ENCODE measurements around the gene DAAM1.
A peak's percentile ranks its signal among the peaks of the same experiment; 100 is the strongest.

Gene DAAM1

DNA sequence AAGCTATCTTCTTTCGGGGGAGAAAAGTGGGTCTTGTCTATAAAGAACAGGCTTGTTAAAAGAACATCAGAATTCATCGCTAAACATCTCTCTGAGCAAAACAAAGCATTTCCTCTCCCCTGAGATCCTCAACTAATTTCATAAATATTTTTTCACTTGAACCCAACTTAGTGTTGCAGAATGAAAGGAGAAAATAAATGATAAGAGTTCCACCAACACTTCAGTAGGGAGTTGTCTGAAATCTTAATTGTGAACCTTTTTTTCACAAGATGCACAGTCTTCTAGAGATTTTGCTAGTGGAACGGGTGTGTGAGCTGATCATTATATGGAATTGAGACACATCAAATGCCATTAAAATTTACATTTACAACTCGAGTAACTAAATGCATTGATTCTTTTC, 1.3 kb upstream of the DAAM1 start:
- intact Hi-C loops (cut with DNase I; ENCODE audit: low total_unique reads) = loop anchor here (5.0 kb wide), 3 partner anchors 60 to 235 kb away; no protein-coding TSS in a partner anchor
- no peaks in the 10 kb centered on the region for H3K27me3 ChIP-seq
- no peaks in the 10 kb centered on the region for H3K9me3 ChIP-seq
- TF ChIP-seq, protein P1, sequence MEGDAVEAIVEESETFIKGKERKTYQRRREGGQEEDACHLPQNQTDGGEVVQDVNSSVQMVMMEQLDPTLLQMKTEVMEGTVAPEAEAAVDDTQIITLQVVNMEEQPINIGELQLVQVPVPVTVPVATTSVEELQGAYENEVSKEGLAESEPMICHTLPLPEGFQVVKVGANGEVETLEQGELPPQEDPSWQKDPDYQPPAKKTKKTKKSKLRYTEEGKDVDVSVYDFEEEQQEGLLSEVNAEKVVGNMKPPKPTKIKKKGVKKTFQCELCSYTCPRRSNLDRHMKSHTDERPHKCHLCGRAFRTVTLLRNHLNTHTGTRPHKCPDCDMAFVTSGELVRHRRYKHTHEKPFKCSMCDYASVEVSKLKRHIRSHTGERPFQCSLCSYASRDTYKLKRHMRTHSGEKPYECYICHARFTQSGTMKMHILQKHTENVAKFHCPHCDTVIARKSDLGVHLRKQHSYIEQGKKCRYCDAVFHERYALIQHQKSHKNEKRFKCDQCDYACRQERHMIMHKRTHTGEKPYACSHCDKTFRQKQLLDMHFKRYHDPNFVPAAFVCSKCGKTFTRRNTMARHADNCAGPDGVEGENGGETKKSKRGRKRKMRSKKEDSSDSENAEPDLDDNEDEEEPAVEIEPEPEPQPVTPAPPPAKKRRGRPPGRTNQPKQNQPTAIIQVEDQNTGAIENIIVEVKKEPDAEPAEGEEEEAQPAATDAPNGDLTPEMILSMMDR (IDR thresholded peaks at IDR 0.05) = no peak
- no peaks in the 10 kb centered on the region for H3K36me3 ChIP-seq
- H3K4me3 ChIP-seq = peak overlapping the region; percentile 75 to 84
- H3K4me1 ChIP-seq = peaks cover 0 to 25% (median 12%) of the 10 kb centered on the region in 4 donors
- no peak for DNase-seq
- no peak overlapping the region for H3K27ac ChIP-seq

DNA sequence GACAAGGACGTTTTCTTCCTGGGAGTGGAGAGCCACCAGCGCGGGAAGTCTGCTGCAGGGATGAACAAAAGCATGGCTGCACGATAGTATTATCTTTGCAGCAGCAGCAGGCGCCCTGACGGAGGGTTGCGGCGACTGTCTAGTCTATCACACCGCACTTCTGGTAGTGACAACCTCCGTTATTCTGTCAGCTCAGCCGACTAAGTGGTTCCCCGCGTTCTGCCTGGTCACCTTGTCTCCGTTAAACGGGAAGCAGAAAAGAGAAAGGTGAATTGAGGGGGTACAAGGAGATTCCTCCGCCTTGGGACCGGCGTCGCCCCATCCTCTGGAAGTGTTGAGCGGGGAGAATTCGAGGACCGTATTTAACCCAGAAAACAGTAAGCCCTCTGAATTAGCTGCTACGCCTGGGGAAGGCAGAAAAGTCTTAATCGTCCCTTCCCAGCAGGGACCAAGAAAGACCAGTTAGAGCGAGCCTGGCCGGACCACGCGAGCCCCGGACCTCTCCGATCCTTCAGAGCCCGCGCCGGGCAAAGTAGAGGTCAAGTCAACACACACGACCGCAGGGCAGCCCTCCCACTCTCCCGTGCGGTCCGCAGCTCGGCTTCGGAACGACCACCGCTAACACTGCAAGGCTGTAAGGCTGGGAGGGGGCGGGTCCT, 536 bp upstream of the DAAM1 start:
- no peaks in the 10 kb centered on the region for H3K36me3 ChIP-seq
- peaks cover 0 to 33% (median 17%) of the 10 kb centered on the region in 4 donors for H3K4me1 ChIP-seq
- DNase-seq = peak; percentile 39 to 69
- intact Hi-C loops (cut with DNase I; ENCODE audit: low total_unique reads) = loop anchor here (5.0 kb wide), 3 partner anchors 61 to 234 kb away; no protein-coding TSS in a partner anchor
- no peaks in the 10 kb centered on the region for H3K9me3 ChIP-seq
- TF ChIP-seq, protein P1 (IDR thresholded peaks at IDR 0.05) = no peak
- no peaks in the 10 kb centered on the region for H3K27me3 ChIP-seq
- H3K4me3 ChIP-seq = peak overlapping the region; percentile 75 to 84
- H3K27ac ChIP-seq = peak overlapping the region; percentile 91 to 93

DNA sequence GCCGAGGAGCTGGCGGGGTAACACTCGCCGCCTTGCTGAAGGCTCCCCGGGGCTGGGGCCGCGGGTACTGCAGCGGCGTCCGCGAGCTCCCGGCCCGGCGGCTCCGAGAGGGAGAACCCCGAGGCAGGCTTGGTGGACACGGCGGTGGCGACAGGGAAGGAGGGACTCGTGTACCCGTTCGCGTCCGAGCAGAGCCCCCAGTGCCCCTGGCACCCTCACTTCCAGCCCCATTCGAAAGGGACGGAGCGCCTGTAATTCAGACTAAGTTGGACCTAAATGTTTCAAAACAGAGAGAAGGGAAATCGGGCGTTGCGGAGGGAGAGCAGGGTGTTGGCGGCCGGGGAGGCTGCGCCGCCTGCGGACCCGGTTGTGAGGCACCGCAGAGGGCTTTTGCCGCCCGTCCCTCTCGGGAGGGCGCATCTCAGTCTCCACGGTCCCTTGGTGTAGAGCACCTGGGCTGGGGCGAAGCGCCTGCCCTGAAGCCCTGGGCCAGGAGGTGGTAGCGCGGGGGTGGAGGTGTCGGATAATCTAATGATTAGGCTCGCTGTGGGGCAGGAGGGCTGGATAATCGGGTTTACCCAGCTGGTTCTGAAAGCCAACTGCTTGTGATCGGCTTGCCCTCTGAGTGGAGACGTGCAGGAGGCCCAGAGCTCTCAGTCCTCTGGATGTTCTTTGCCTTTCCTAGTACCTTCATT, 771 bp downstream of the DAAM1 start:
- Histone ChIP-seq H3K4me3 (peak overlapping the region; percentile 75 to 84), H3K27me3 (no peaks in the 10 kb centered on the region), H3K9me3 (no peaks in the 10 kb centered on the region), H3K36me3 (no peaks in the 10 kb centered on the region), H3K4me1 (peaks cover 0 to 46% (median 24%) of the 10 kb centered on the region in 4 donors), H3K27ac (peak overlapping the region; percentile 91 to 93)
- peak; percentile 47 to 74 for DNase-seq
- intact Hi-C loops (cut with DNase I; ENCODE audit: low total_unique reads) = loop anchor here (5.0 kb wide), 3 partner anchors 62 to 233 kb away; no protein-coding TSS in a partner anchor
- TF ChIP-seq, protein P1 (IDR thresholded peaks at IDR 0.05) = peak; percentile 3 to 7

DNA sequence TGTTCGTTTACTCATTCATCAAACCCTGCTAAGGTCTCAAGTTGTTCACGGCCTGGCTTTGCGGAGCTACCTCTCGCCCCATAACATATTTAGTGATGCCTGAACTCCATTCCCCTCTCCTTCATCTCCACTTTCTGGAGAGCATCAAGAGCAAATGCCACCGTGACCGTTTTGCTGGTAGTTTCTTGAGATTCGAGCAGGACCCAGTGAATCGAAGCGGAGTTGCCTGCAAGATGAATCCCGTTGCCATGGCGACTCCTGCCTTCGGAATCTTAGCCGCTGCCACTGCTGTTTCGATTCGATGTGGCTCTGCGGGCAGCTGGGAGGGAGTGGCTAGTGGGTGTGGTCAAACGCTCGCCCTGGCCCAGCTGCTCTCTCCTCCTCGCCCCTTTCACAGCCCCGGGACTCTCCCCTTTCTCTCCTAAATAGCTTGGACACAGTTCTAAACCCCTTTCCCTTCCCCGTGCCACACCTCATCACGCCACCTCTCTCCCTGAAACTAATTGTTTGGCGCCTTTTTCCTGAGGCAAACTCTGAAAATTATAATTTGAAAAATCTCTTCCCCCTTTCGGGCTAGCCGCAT, 1.4 kb downstream of the DAAM1 start:
- Histone ChIP-seq H3K4me3 (peak overlapping the region; percentile 75 to 84), H3K9me3 (no peaks in the 10 kb centered on the region), H3K27me3 (no peaks in the 10 kb centered on the region), H3K4me1 (peaks cover 0 to 53% (median 28%) of the 10 kb centered on the region in 4 donors), H3K27ac (peak overlapping the region; percentile 91 to 93), H3K36me3 (no peaks in the 10 kb centered on the region)
- TF ChIP-seq, protein P1 (IDR thresholded peaks at IDR 0.05) = no peak
- peak; percentile 93 to 94 for DNase-seq
- intact Hi-C loops (cut with DNase I; ENCODE audit: low total_unique reads) = loop anchor here (5.0 kb wide), 3 partner anchors 63 to 232 kb away; no protein-coding TSS in a partner anchor

DNA sequence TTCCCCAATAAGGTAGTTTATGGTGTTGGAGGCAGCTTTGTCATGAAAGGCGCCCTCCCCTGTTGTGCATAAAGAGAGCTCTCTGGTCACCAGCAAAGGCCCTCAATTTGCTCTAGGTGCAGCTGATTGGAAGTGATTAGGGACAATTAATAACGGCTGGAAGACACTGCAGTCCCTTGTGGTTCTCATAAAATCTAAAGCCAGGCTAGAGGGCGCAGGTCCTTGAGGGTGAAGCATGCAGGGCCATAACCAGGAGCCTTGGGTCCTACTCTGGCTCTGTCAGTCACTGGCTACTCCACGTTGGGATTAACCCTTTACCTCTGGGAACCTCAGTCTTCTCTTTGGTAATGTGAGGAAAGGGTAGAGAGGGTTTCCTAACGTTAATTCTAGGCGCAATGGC, 1.9 kb downstream of the DAAM1 start:
- TF ChIP-seq, protein P1 (IDR thresholded peaks at IDR 0.05) = no peak
- Histone ChIP-seq H3K4me1 (peaks cover 0 to 58% (median 28%) of the 10 kb centered on the region in 4 donors), H3K27me3 (no peaks in the 10 kb centered on the region), H3K36me3 (no peaks in the 10 kb centered on the region), H3K27ac (peak overlapping the region; percentile 91 to 93), H3K4me3 (peak overlapping the region; percentile 75 to 84), H3K9me3 (no peaks in the 10 kb centered on the region)
- intact Hi-C loops (cut with DNase I; ENCODE audit: low total_unique reads) = no loop called here
- DNase-seq = no peak

Data from tibial artery (tissue), 4 donors.